GM10248 (cell line): ENCODE measurements around the gene ATG12.
"Not testable (repeated sequence)": the region's sequence is repeated elsewhere in the genome, so short reads cannot be mapped to it uniquely, and the experiment has no call there.

ENCODE experiments used
- CTCF ChIA-PET: fragments of 300-600 bp; sonication (Branson Sonifier 250); formaldehyde crosslinking; extraction: SDS; loops from one replicate; lab custom pipeline; 2021; ENCODE audit warnings: antibody characterized with exemption; lab: Yijun Ruan, JAX
- POLR2A ChIA-PET: fragments of 350-650 bp; sonication (Branson Sonifier 250); formaldehyde crosslinking; extraction: SDS; loops from one replicate; lab custom pipeline; 2020; ENCODE audit warnings: antibody characterized with exemption; lab: Yijun Ruan, JAX
- DNase-seq: peaks from one replicate; pipeline ENCODE4 v3.0.0; 2012; ENCODE audit errors: extremely low spot score
- TF ChIP-seq, protein P1 (sequence below): IDR thresholded peaks from 2 replicates; pipeline ENCODE4 v1.5.1; 2012; ENCODE audit warnings: mild to moderate bottlenecking, low read depth; ENCODE audit errors: extremely low read depth, missing control alignments, control extremely low read depth

The ATG12 gene

GRCh38 chr5:115811406-115811805 lies 30.0 kb downstream of the ATG12 start:
- CTCF ChIA-PET: no interaction called here
- DNase-seq: no peak
- TF ChIP-seq, protein P1, sequence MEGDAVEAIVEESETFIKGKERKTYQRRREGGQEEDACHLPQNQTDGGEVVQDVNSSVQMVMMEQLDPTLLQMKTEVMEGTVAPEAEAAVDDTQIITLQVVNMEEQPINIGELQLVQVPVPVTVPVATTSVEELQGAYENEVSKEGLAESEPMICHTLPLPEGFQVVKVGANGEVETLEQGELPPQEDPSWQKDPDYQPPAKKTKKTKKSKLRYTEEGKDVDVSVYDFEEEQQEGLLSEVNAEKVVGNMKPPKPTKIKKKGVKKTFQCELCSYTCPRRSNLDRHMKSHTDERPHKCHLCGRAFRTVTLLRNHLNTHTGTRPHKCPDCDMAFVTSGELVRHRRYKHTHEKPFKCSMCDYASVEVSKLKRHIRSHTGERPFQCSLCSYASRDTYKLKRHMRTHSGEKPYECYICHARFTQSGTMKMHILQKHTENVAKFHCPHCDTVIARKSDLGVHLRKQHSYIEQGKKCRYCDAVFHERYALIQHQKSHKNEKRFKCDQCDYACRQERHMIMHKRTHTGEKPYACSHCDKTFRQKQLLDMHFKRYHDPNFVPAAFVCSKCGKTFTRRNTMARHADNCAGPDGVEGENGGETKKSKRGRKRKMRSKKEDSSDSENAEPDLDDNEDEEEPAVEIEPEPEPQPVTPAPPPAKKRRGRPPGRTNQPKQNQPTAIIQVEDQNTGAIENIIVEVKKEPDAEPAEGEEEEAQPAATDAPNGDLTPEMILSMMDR: no peak
- POLR2A ChIA-PET: no interaction called here

- TF ChIP-seq, protein P1: no peak
- POLR2A ChIA-PET: no interaction called here
- DNase-seq: no peak
- CTCF ChIA-PET: no interaction called here
Measured at GRCh38 chr5:115810761-115811160, 30.6 kb downstream of the ATG12 start.

- DNase-seq: no peak
- CTCF ChIA-PET: interaction anchor here (1.0 kb wide), 1 partner anchor 50 kb away, joined by 3 read pairs; no protein-coding TSS in a partner anchor
- TF ChIP-seq, protein P1: no peak
- POLR2A ChIA-PET: no interaction called here
Measured at GRCh38 chr5:115809946-115810345, 31.4 kb downstream of the ATG12 start.

- CTCF ChIA-PET: interaction anchor here (1.2 to 1.5 kb wide), 2 partner anchors 8 to 11 kb away, joined by 3 to 4 read pairs; no protein-coding TSS in a partner anchor
- POLR2A ChIA-PET: not testable (repeated sequence)
Measured at GRCh38 chr5:115808066-115808465, 33.3 kb downstream of the ATG12 start.

GRCh38 chr5:115807654-115808052 lies 33.7 kb downstream of the ATG12 start:
- ChIA-PET POLR2A (no interaction called here), CTCF (interaction anchor here (1.3 to 1.5 kb wide), 2 partner anchors 11 to 12 kb away, joined by 3 to 4 read pairs; no protein-coding TSS in a partner anchor)
- TF ChIP-seq, protein P1: no peak
- no peak for DNase-seq

More at GRCh38 chr5:115808066-115808465, 33.3 kb downstream of the ATG12 start:
- not testable (repeated sequence) for DNase-seq

DNA sequence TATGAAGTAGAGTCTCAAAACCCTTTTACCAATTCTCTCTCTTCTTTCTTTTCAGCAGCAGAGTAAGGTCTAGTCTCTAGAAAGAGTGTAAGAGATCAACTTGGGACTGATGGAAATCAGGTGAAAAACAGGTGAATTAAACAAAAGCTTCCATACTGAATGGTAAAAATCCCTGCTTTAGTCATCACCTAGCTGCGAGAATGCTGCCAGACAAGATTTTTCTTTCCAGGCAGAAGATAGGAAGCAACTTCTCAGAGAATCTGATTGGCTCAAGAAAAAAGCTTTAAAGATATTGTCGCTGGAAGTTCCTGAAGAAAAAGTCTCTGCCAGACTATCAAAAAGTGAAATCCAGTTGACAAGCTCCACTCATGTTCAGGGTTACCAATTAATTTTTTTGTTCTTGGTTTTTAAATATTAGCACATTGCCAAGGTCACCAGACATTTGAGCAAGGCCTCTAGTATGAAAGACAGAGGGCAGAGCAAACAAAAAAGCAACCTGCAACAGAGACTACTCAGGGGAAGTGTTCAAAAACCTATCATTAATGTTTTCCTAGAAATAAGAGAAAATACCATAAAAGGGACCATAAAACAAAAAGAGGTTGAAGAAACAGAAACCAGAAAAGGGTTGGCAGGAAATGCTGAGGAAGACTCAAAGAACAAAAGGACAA lies 34.2 kb downstream of the ATG12 start:
- POLR2A ChIA-PET: no interaction called here
- DNase-seq: no peak
- TF ChIP-seq, protein P1: no peak
- CTCF ChIA-PET: interaction anchor here (1.3 kb wide), 1 partner anchor 12 kb away, joined by 3 read pairs; no protein-coding TSS in a partner anchor

DNA sequence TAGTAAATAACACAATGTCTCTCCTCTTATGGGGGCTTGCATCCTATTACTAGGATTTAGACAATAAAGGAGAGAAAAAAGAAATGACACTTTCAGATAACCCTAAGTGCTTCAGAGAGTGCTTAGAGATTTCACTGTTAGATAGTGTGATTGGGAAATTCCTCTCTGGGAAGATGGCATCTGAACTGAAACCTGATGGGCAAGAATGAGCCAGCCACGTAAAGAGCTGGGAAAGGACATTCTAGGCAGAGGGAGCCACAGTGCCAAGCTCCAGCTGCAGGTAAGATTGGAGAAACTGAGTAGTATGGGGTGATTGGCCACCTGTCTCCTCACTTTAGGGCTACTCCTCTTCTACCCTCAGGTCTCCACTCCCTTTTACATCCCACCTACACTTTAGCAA lies 39.4 kb downstream of the ATG12 start:
- ChIA-PET POLR2A (no interaction called here), CTCF (no interaction called here)
- no peak for DNase-seq
- TF ChIP-seq, protein P1: no peak
